ENCODE results near the gene OSBPL8.
"Not testable (repeated sequence)": the region's sequence is repeated elsewhere in the genome, so short reads cannot be mapped to it uniquely, and the experiment has no call there.

GRCh38 chr12:76319595-76320319 is 239.8 kb downstream of the OSBPL8 start:
- TF ChIP-seq CTCF, POLR2A (IDR thresholded peaks at IDR 0.05): not testable (repeated sequence)

Data from body of pancreas (tissue), 4 donors.